OCI-LY3 (cell line): Measurements from ENCODE around the gene HGF.

Source experiments
- EZH2phosphoT487 ChIP-seq: fragments of 200-600 bp; shearing (Covaris generic); IDR thresholded peaks from 2 replicates; pipeline ENCODE4 v1.6.1; 2018; ENCODE audit warnings: antibody characterized with exemption, mixed run types, low read depth
- TF ChIP-seq, protein P1 (sequence below): fragments of 200-600, 300-600 bp; sonication (generic); IDR thresholded peaks from 2 replicates; pipeline ENCODE4 v1.5.1; 2014; ENCODE audit warnings: antibody characterized with exemption, low read length, low read depth

DNA sequence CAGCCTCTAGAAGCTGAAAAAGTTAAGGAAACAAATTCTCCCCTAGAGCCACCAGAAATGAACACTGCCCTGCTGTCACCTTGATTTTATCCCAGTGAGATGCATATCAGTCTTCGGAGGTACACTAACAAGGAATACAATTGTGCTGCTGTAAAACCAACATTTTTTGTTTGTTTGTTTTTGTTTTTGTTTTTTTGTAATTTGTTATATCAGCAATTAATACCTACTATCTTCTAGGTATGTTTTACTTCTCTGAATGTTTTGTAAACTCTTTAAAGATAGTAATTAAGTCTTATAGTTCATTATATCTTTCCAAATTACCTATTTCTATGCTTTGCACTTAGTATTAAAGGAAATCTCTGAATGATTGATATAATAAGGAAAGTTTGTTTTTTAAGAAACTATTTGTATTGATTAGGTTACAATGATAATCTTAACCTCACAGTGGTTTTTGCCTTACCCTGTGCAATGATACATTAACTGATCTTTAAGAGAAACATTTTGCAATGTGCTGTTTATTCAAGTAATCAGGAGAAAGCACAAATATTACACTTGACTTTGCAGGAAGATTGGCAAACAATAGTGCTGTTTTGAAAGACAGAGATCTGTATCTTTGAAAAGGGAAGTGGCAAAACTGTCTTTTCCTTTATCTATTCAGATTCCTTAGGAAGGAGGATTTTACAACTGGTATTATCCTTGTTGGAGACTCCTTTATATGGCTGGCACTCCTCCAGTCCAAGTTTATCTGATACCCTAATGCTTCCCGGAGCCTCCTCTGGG, 11.3 kb upstream of the HGF start:
- TF ChIP-seq, protein P1, sequence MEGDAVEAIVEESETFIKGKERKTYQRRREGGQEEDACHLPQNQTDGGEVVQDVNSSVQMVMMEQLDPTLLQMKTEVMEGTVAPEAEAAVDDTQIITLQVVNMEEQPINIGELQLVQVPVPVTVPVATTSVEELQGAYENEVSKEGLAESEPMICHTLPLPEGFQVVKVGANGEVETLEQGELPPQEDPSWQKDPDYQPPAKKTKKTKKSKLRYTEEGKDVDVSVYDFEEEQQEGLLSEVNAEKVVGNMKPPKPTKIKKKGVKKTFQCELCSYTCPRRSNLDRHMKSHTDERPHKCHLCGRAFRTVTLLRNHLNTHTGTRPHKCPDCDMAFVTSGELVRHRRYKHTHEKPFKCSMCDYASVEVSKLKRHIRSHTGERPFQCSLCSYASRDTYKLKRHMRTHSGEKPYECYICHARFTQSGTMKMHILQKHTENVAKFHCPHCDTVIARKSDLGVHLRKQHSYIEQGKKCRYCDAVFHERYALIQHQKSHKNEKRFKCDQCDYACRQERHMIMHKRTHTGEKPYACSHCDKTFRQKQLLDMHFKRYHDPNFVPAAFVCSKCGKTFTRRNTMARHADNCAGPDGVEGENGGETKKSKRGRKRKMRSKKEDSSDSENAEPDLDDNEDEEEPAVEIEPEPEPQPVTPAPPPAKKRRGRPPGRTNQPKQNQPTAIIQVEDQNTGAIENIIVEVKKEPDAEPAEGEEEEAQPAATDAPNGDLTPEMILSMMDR, result no peak
- TF ChIP-seq EZH2phosphoT487, result no peak
